Skeletal muscle tissue (tissue), 4 donors: ENCODE measurements around the gene BRINP1. TPM values are rescaled to one million over a fixed set of nuclear protein-coding genes. Genes with fewer than 3 reads are reported as not detected.

ENCODE experiments used
- H3K27ac ChIP-seq: one replicate; pipeline ENCODE4 v1.7.0; 2013; ENCODE audit warnings: mild to moderate bottlenecking, low read depth, low read length, inconsistent platforms
- H3K27me3 ChIP-seq, 3 donors: one replicate each; pipeline ENCODE4 v1.7.0; 2013; ENCODE audit warnings: low read length in 3 of 3; ENCODE audit not compliant: control insufficient read depth in 3 of 3, insufficient read depth in 3 of 3
- H3K36me3 ChIP-seq, 3 donors: one replicate each; pipeline ENCODE4 v1.7.0; 2013; ENCODE audit warnings: low read length in 3 of 3; ENCODE audit not compliant: control insufficient read depth in 3 of 3, insufficient read depth in 3 of 3
- H3K4me1 ChIP-seq, 3 donors: one replicate each; pipeline ENCODE4 v1.7.0; 2013; ENCODE audit warnings: low read length in 3 of 3, mild to moderate bottlenecking in 3 of 3; ENCODE audit not compliant: control insufficient read depth in 3 of 3, insufficient read depth in 3 of 3
- H3K4me3 ChIP-seq, 3 donors: one replicate each; pipeline ENCODE4 v1.7.0; 2013; ENCODE audit warnings: low read length in 3 of 3
- H3K9ac ChIP-seq, 3 donors: one replicate each; pipeline ENCODE4 v1.7.0; 2013; ENCODE audit warnings: low read length in 3 of 3, mild to moderate bottlenecking in 3 of 3, moderate library complexity in 2 of 3, low read depth in 1 of 3
- H3K9me3 ChIP-seq, 3 donors: one replicate each; pipeline ENCODE4 v1.7.0; 2013; ENCODE audit warnings: low read length in 3 of 3; ENCODE audit not compliant: control insufficient read depth in 3 of 3
- total RNA-seq: library from RNA; depleted of rRNA; stranded (reverse); fragments of >200 nt; gene quantifications from one replicate; pipeline ENCODE4 v1.2.3, GENCODE V29; 2014
- donor health status: Osteomylitis.

The BRINP1 gene
- total RNA-seq, 1 donor from 2014 or later = under 0.01 TPM

DNA sequence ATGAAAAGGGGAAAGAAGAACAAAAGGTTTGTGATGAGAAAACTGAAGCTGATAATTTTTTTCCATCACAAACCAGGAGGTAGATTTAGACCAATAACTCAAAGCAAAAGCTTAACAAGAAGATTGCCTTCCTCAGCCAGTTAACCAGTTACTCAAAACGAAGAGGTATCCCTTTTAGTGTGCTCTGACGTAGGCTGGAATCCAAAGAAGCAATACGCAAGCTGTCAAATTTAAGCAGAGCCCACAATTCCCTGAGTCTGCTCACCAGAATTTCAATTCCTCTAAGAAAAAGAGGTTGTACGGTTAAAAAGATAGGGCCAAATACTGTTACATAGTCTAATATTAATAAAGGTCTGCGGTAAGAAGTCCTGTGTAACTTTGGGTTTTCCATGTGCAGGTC, 61.8 kb downstream of the BRINP1 start:
- Histone ChIP-seq H3K27ac (no peak overlapping the region), H3K36me3 (no peaks in the 10 kb centered on the region), H3K9me3 (no peaks in the 10 kb centered on the region), H3K9ac (no peak overlapping the region), H3K4me3 (no peak overlapping the region), H3K27me3 (no peaks in the 10 kb centered on the region), H3K4me1 (no peaks in the 10 kb centered on the region)

DNA sequence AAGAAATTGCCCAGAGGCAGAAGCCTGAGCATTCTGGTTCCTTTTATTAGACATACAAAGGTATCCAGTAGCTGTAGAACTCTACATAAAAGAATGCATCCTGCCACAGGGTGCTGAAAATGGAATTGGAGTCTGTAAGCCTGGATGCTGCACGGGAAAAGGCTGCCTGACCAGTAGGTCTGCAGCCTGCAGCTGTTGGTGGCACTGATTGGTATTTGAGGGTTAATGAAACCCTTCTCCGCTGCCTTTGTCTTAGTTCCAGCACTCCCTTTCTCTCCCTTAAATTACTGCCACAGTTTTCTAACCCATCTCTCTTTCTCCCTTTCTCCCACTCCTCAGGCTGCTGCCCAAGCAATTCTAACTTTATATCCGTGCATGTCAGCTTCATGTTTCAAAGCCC, 64.7 kb downstream of the BRINP1 start:
- Histone ChIP-seq H3K36me3 (no peaks in the 10 kb centered on the region), H3K27ac (no peak overlapping the region), H3K4me1 (no peaks in the 10 kb centered on the region), H3K9ac (no peak overlapping the region), H3K27me3 (no peaks in the 10 kb centered on the region), H3K9me3 (no peaks in the 10 kb centered on the region), H3K4me3 (no peak overlapping the region)

DNA sequence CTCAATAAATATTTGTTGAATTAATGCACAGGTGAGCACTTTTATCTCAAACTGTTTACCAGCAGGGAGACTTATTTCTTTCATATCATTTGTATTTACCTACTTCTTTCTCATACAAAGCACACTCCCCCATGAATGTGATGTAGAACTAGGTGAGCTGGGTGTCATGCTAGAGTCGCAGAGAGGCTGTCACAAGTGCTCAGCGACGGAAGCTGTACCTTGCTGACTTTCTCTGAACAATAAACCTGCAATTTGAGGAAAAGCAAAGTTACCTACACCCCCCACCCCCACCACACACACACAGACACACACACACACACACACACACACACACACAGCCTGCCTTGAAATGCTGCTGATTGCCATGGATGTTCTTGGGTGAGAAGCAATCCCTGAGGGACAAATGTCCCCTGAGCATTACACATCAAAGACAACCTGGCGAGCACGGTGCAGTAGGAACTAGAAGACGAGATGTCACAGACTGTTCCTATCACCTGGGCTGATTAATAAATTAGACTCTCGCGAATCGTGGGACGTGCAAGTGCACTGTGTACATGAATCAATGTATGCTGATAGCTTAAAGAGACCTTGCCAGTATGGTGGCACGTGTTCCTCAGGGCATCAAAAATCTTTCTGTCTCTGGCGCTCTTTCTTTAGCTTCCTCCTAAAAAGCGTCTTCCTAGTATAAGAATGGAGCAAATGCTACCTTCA, 66.1 kb downstream of the BRINP1 start:
- Histone ChIP-seq H3K27ac (no peak overlapping the region), H3K27me3 (no peaks in the 10 kb centered on the region), H3K4me1 (no peaks in the 10 kb centered on the region), H3K9ac (no peak overlapping the region), H3K36me3 (no peaks in the 10 kb centered on the region), H3K9me3 (no peaks in the 10 kb centered on the region), H3K4me3 (no peak overlapping the region)

DNA sequence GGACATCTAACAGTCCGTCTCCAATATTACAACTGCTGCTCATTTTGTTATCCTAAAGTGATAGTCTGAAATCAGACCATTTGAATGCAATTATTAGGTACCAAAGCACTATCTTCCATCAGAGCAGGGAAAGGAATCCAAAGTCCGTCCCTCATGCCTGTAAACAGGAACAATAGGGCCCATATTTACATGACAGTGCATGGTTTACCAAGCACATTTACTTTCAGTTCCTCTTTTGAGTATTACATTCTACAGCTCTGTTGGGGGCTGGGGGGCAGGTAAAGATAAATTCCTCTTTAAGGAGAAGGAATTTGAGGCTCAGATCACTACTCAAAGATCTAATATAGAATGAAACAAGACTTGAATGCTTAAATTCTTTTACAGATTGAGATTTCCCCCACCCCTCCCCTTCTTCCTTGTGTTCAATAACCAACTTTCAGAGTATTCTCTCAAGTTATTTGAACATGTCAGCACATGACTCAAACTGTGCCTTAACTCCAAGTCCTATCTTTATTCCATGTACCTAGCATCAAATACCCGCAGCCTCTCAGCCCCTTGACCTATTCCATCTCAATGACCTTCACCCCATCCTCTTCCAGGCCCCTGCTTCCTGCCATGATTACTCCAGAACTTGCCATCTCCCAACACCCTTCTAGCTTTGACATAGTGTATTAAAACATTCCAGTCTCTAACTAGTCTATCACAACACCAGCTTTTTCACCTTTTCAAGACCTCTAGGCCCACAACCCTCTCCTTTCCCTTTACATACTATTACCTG, 71.0 kb downstream of the BRINP1 start:
- H3K9ac ChIP-seq = no peak overlapping the region
- no peaks in the 10 kb centered on the region for H3K27me3 ChIP-seq
- no peaks in the 10 kb centered on the region for H3K4me1 ChIP-seq
- H3K9me3 ChIP-seq = no peaks in the 10 kb centered on the region
- no peaks in the 10 kb centered on the region for H3K36me3 ChIP-seq
- H3K27ac ChIP-seq = no peak overlapping the region
- no peak overlapping the region for H3K4me3 ChIP-seq

DNA sequence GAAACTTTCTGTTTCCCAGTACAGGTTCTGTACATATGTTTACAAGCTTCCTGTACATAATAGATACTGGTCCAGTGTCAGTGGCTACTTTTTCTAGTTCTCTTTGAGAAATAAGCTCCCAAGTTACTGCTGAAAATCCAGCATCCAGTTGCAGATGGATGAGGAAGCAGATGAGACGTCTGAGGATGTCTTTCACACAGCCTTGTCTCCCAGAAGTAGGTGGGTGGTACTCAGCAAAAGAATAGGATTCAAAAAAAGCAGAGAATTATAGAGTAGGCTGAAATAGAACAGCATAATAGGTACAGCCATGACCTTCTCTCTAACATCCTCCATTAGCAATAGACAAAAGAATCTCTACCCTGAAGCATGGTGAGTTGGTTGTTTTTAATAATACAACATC, 77.7 kb downstream of the BRINP1 start:
- H3K27me3 ChIP-seq = no peaks in the 10 kb centered on the region
- no peaks in the 10 kb centered on the region for H3K9me3 ChIP-seq
- H3K4me1 ChIP-seq = no peaks in the 10 kb centered on the region
- no peak overlapping the region for H3K27ac ChIP-seq
- no peaks in the 10 kb centered on the region for H3K36me3 ChIP-seq
- no peak overlapping the region for H3K4me3 ChIP-seq
- no peak overlapping the region for H3K9ac ChIP-seq

DNA sequence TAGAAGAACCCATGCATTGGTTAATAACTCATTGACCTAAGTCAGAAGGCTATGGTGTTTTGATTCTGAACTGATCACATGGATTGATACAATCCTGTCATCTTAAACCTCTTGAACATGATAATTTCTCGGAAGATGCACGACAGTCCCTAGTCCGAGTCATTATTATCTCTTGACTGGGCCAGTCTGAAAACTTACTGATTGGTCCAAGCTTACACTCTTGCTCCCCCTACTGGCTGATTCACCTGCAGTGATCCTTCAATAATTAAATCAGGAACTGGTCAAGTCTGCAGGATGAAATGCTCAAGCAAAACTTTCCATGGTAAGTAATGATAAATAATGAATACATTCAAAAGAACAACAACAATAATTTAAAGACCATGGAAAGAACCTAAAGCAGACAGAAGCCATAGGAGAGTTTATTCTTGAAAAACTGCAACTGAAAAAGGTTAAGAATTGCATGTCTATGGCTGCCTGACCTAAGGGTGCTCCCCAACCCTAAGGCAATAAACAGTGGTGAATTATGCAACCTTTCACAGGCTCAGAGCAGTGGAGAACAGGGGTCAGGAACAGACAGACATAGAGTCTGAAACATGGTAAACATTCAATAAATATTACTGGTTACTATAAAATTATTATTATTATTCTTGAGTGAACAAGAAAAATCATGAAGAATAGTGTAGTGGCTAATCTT, 79.3 kb downstream of the BRINP1 start:
- Histone ChIP-seq H3K4me1 (no peaks in the 10 kb centered on the region), H3K36me3 (no peaks in the 10 kb centered on the region), H3K27ac (no peak overlapping the region), H3K9ac (no peak overlapping the region), H3K4me3 (no peak overlapping the region), H3K27me3 (no peaks in the 10 kb centered on the region), H3K9me3 (no peaks in the 10 kb centered on the region)

DNA sequence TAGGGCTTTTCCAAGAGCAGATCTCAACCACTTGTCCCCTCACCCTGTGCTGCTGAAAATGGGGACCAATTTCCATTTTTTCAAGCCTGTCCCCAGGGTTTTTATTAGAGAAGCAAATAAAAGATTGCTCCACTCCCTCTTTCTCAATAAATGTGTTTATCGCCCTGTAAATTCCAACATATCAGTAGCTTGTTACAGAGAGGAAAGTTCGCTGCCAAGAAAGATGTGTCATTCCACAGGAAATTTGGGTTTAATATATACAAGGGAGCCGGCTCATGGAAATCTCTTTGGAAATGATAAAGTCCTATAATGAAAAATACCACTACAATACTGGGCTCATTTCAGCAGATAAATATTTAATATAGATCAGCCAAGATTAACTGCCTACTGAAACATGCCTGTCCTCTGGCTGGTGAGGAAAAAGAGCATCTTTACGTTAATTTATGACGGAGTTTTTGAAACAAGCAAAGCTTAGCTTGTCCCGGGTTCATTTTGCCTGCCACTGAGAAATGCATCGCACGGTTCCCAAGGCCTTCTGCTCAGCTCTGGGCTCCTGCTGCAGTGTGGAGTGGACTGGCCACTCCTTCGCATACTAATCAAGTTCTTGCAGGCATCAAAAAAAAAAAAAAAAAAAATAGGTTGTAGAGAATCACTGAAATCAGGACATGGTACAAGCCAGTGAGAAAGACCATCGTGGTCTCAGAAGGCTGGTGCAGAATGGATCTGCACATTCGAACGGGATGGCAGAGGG, 84.5 kb downstream of the BRINP1 start:
- Histone ChIP-seq H3K4me1 (no peaks in the 10 kb centered on the region), H3K9ac (no peak overlapping the region), H3K27me3 (peaks cover 0 to 5% (median 0%) of the 10 kb centered on the region in 3 donors), H3K27ac (no peak overlapping the region), H3K4me3 (no peak overlapping the region), H3K9me3 (no peaks in the 10 kb centered on the region), H3K36me3 (no peaks in the 10 kb centered on the region)

DNA sequence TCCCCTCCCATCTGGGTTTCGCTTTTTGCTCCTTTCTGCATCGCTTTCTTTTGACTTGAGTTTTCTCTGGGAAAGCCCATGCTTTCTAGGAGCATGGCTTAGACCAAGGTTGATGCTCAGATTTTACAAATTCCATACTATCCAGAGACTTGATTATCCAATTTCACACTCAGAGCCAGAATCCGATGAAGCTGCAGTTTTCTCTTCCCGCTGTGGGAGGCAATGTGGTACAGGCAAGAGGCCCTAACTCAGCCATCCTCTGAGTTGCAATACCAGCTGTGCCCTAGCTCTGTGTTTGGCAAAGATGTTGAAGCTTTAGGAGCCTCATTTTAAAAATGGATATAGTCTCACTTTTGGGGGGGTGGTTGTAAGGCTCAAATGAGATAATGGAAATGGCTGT, 85.1 kb downstream of the BRINP1 start:
- Histone ChIP-seq H3K9me3 (no peaks in the 10 kb centered on the region), H3K4me1 (no peaks in the 10 kb centered on the region), H3K36me3 (no peaks in the 10 kb centered on the region), H3K27ac (no peak overlapping the region), H3K9ac (peak overlapping the region in 1 of 3 donors; percentile 9), H3K27me3 (peaks cover 0 to 5% (median 0%) of the 10 kb centered on the region in 3 donors), H3K4me3 (no peak overlapping the region)

DNA sequence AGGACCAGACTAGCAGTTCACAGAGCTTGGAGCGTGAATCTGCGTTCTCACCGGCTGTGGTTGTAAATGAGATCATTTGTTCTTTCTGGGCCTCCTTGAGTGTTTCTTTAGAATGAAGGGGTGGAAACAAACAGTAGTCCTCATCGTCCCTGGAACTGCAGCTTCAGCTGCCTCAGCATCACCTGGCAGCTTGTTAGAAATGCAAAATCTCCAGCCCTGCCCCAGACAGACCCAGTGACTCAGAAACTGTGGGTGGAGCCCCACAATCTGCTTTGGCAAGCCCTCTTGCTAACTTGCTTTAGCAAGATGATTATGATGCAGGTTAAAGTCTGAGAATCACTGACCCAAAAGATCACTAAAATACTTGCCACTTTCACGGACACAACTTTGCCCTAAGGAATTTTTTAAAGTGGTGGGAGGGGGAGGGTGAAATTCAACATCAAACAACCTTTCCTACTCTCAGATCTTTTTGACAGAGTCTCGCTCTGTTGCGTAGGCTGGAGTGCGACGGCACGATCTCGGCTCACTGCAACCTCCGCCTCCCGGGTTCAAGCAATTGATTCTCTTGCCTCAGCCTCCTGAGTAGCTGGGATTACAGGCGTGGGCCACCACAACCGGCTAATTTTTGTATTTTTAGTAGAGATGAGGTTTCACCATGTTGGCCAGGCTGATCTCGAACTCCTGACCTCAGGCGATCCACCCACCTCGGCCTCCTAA, 86.0 kb downstream of the BRINP1 start:
- Histone ChIP-seq H3K9ac (no peak overlapping the region), H3K36me3 (no peaks in the 10 kb centered on the region), H3K27me3 (peaks cover 0 to 5% (median 0%) of the 10 kb centered on the region in 3 donors), H3K9me3 (no peaks in the 10 kb centered on the region), H3K4me1 (no peaks in the 10 kb centered on the region), H3K27ac (no peak overlapping the region), H3K4me3 (no peak overlapping the region)
